ENCODE results near the gene CLCN7. TPM values are rescaled to one million over a fixed set of nuclear protein-coding genes. Genes with fewer than 3 reads are reported as not detected.

Gene CLCN7
- total and polyA plus RNA-seq, 2 donors (not counting 3 experiments of a cell fraction or from before 2014, with no cell fraction given) = 59.8 to 94.9 TPM

- TF ChIP-seq FOS (IDR thresholded peaks at IDR 0.05; ENCODE audit: borderline replicate concordance, insufficient read depth, low read length) = no peak
- TF ChIP-seq, protein P1, sequence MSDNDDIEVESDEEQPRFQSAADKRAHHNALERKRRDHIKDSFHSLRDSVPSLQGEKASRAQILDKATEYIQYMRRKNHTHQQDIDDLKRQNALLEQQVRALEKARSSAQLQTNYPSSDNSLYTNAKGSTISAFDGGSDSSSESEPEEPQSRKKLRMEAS (IDR thresholded peaks at IDR 0.05; ENCODE audit: insufficient read depth, insufficient read length) = no peak
- TF ChIP-seq CTCF (IDR thresholded peaks at IDR 0.05; ENCODE audit: extremely low read depth in 1 of 2, insufficient read depth in 1 of 2, low read depth in 1 of 2, low read length in 2 of 2) = no peak
- TF ChIP-seq GATA2 (IDR thresholded peaks at IDR 0.05; ENCODE audit: insufficient read depth, insufficient read length, low read depth, low read length) = no peak
- no peak for TF ChIP-seq JUN (IDR thresholded peaks at IDR 0.05; ENCODE audit: borderline replicate concordance, insufficient read depth, insufficient read length, low read depth)
- TF ChIP-seq EZH2 (IDR thresholded peaks at IDR 0.05; ENCODE audit: borderline replicate concordance, low read depth, low read length, severe bottlenecking) = no peak
- TF ChIP-seq MYC (IDR thresholded peaks at IDR 0.05; ENCODE audit: low read depth, low read length) = no peak
- no peak for TF ChIP-seq POLR2AphosphoS5 (IDR thresholded peaks at IDR 0.05; ENCODE audit: insufficient read depth, low read depth, low read length)
- TF ChIP-seq POLR2A (IDR thresholded peaks at IDR 0.05; ENCODE audit: low read depth, low read length) = no peak
- Histone ChIP-seq H3K36me3 (ENCODE audit: control insufficient read depth in 2 of 2, extremely low read depth in 1 of 2, insufficient read depth in 2 of 2, low read length in 2 of 2) (no peaks in the 10 kb centered on the region), H3K4me1 (ENCODE audit: control insufficient read depth, extremely low read depth, insufficient read depth, low read length) (no peaks in the 10 kb centered on the region), H3K27me3 (ENCODE audit: control insufficient read depth in 2 of 2, insufficient read depth in 2 of 2, low read length in 2 of 2) (no peaks in the 10 kb centered on the region), H3K9me3 (replicated peaks; ENCODE audit: control insufficient read depth, insufficient read depth, low read length) (no peaks in the 10 kb centered on the region), H4K20me1 (replicated peaks; ENCODE audit: control insufficient read depth, extremely low read depth, insufficient read depth, low read length) (no peaks in the 10 kb centered on the region), H3K79me2 (ENCODE audit: control insufficient read depth, insufficient read depth, low read length) (no peaks in the 10 kb centered on the region), H3K4me3 (replicated peaks in 1 of 3; ENCODE audit: insufficient read depth in 1 of 3, low read depth in 1 of 3, low read length in 3 of 3) (no peak overlapping the region), H3K27ac (ENCODE audit: insufficient read depth, low read depth, low read length) (no peak overlapping the region), H2AFZ (ENCODE audit: low read depth, low read length) (no peak overlapping the region), H3K9me1 (replicated peaks; ENCODE audit: control insufficient read depth, extremely low read depth, insufficient read depth, low read length) (no peaks in the 10 kb centered on the region), H3K4me2 (ENCODE audit: insufficient read depth, low read length) (no peak overlapping the region), H3K9ac (replicated peaks; ENCODE audit: extremely low read depth, insufficient read depth, low read length) (no peak overlapping the region)
- ChIA-PET CTCF (interaction anchor here (1.1 to 1.8 kb wide), 2 partner anchors 10 to 11 kb away, joined by 3 to 6 read pairs; no protein-coding TSS in a partner anchor), POLR2A (no interaction called here)
- no peak for FAIRE-seq
- no peak for DNase-seq (ENCODE audit: low read depth, low spot score)
- intact Hi-C loops (cut with micrococcal nuclease) = no loop called here
- BruUV-seq (replicated peaks) = no TSS peak
- dilution Hi-C loops (cut with MboI; ENCODE audit: extremely low pct_ligation_motif_present, low sequenced_read_pairs) = no loop called here
These were observed 36.4 kb downstream of the CLCN7 start for GRCh38 chr16:1438229-1439057.
